Thymus (tissue), 11 donors: ENCODE data around the gene GK. TPM values are rescaled to one million over a fixed set of nuclear protein-coding genes. Genes with fewer than 3 reads are reported as not detected.
A peak's percentile ranks its signal among the peaks of the same experiment; 100 is the strongest.

ENCODE experiments used
- DNase-seq, 9 donors: peaks; one replicate each; pipeline ENCODE4 v3.0.0-alpha.2; 2013; ENCODE audit warnings: low spot score in 9 of 9, low read depth in 6 of 9, missing footprints in 1 of 9
- H3K27ac ChIP-seq, 2 donors: one replicate each; pipeline ENCODE4 v1.5.1; 2013; ENCODE audit warnings: control low read depth in 1 of 2, low read depth in 1 of 2, low read length in 1 of 2, mild to moderate bottlenecking in 1 of 2, moderate library complexity in 1 of 2
- H3K27me3 ChIP-seq, 2 donors: one replicate each; pipeline ENCODE4 v1.5.1; 2013; ENCODE audit warnings: low read length in 1 of 2; ENCODE audit not compliant: control insufficient read depth in 2 of 2, insufficient read depth in 1 of 2
- H3K36me3 ChIP-seq, 2 donors: one replicate each; pipeline ENCODE4 v1.5.1; 2013; ENCODE audit warnings: low read length in 1 of 2, mild to moderate bottlenecking in 1 of 2, moderate library complexity in 1 of 2; ENCODE audit not compliant: control insufficient read depth in 2 of 2, insufficient read depth in 2 of 2
- H3K4me1 ChIP-seq, 2 donors: one replicate each; pipeline ENCODE4 v1.5.1; 2013; ENCODE audit warnings: low read length in 2 of 2; ENCODE audit not compliant: control insufficient read depth in 2 of 2, insufficient read depth in 2 of 2
- H3K4me3 ChIP-seq, 2 donors: one replicate each; pipeline ENCODE4 v1.5.1; 2013; ENCODE audit warnings: low read length in 2 of 2, control low read depth in 1 of 2, mild to moderate bottlenecking in 1 of 2
- H3K9me3 ChIP-seq, 2 donors: one replicate each; pipeline ENCODE4 v1.5.1; 2013; ENCODE audit warnings: low read length in 1 of 2, mild to moderate bottlenecking in 1 of 2; ENCODE audit not compliant: control insufficient read depth in 2 of 2, insufficient read depth in 1 of 2
- WGBS: extraction: QIAGEN DNeasy Blood & Tissue Kit; methylation state at CpG from one replicate; pipeline ENCODE4 v1.1.7; 2013; 5-methylcytosine and 5-hydroxymethylcytosine counted together
- polyA plus RNA-seq: library from polyadenylated mRNA; stranded (reverse); fragments of 200-250 nt; gene quantifications from one replicate; pipeline ENCODE4 v1.2.3, GENCODE V29; 2013
- total RNA-seq: library from RNA; stranded (reverse); fragments of 120-200 nt; gene quantifications from one replicate; pipeline ENCODE4 v1.2.4, GENCODE V29; 2013
- donor health status: healthy.

GK gene
- total and polyA plus RNA-seq, 2 donors, result 6.2 to 8.6 TPM

DNA sequence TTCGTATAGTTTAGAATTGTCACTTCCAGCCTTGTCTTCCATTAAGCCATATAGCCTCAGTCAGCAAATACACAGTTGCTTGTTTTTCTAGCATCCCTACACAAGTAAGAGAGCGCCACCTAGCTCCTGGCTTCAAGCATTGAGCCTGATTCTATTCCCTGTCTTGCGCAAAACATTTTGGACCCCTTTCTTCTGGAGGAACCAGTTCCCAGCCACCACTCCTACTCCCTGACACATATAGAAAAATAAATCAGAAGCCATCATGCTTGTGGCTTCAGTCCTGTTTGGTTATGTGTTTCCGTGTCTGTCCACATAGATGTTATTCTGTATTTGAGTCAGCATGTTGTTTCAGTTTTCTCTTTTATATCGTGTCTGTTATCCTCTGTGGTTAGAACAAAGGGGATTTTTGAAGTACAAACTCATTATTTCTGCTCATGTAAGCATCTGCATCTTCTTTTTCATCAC lies 59.9 kb downstream of the GK start:
- no peak overlapping the region for H3K27ac ChIP-seq
- 60% methylated on average over 5 of the region's 5 CpGs for WGBS
- no peaks in the 10 kb centered on the region for H3K4me1 ChIP-seq

DNA sequence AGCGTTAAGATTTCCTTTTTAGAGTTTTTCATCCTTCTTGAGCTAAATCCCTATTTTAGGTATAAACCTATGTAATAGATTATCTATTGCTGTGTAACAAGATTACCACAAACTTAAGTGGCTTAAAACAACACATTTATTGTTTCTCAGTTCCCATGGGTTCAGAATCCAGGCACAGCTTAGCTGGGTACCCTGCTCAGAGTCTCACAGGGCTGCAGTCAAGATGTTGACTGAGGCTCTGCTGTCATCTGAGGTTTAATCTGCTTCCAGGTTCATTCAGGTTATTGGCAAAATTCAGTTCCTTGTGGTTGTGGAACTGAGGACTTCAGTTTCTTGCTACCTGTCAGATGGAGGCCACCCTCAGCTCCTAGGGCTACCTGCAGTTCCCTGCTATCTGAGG lies 60.9 kb downstream of the GK start:
- no peak for DNase-seq
- H3K4me3 ChIP-seq, result no peak overlapping the region
- no peaks in the 10 kb centered on the region for H3K36me3 ChIP-seq
- 80% methylated on average over 1 of the region's 1 CpG for WGBS
- H3K9me3 ChIP-seq, result no peaks in the 10 kb centered on the region
- no peaks in the 10 kb centered on the region for H3K4me1 ChIP-seq
- no peak overlapping the region for H3K27ac ChIP-seq
- H3K27me3 ChIP-seq, result no peaks in the 10 kb centered on the region

More for the DNA sequence above, 59.9 kb downstream of the GK start:
- Histone ChIP-seq H3K36me3 (no peaks in the 10 kb centered on the region), H3K4me3 (no peak overlapping the region), H3K9me3 (no peaks in the 10 kb centered on the region), H3K27me3 (no peaks in the 10 kb centered on the region)
- peak; percentile 6 to 60 (median 18) for DNase-seq

DNA sequence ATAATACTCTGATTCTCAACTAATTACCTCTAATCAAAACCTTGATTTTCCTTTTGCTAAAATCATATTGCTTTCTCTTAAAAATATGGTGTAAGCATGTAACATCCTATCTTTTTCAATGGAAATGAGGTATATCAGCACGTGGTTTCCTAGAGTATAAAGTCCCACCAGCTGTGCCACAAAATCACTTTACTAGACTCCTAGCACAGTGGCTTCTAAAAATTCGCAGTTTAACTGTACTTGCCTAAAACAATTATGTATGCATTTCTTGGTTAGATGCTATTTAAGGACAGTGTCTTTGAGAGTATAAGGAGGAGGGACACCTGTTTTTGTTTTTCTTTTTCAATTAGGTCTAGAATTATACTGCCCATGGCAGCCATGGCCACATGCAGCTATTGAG lies 62.8 kb downstream of the GK start:
- WGBS, result 91% methylated on average over 2 of the region's 2 CpGs

DNA sequence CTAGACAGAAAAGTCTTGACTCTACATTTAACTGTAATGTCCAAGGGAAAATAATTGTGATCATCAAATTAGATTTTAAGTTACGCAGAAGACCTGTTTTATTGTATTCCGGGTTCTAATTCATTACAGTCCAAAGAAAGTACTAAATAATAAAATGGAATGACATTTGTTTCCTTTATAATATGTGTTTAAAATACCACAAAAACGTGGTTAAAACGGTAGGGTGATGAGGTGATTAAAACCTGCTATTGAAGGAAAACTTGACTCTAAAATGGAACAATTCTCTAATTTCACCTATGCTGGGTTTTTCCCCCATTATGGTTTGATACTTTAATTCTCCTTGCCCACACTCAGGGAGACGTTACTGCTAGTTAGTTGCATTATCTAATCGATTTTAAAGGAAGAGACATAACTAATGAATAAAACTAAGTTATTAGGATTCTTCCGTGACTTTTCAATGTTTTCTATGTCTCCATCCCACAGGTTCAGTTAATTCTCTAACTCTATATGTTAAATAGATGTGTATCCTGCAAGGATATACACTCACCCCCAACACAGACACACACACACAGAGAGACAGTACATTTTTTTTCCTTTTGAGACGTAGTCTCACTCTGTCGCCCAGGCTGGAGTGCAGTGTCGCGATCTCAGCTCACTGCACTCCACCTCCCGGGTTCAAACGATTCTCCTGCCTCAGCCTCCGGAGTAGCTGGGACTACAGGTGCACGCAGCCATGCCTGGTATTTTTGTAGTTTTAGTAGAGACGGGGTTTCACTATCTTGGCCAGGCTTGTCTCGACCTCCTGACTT lies 80.8 kb downstream of the GK start:
- H3K9me3 ChIP-seq, result no peaks in the 10 kb centered on the region
- H3K4me1 ChIP-seq, result no peaks in the 10 kb centered on the region
- H3K4me3 ChIP-seq, result no peak overlapping the region
- 78% methylated on average over 17 of the region's 17 CpGs for WGBS
- no peaks in the 10 kb centered on the region for H3K36me3 ChIP-seq
- no peak for DNase-seq
- no peak overlapping the region for H3K27ac ChIP-seq
- no peaks in the 10 kb centered on the region for H3K27me3 ChIP-seq

More for the DNA sequence above, 62.8 kb downstream of the GK start:
- Histone ChIP-seq H3K4me1 (no peaks in the 10 kb centered on the region), H3K27me3 (no peaks in the 10 kb centered on the region), H3K36me3 (no peaks in the 10 kb centered on the region), H3K4me3 (no peak overlapping the region), H3K27ac (no peak overlapping the region), H3K9me3 (no peaks in the 10 kb centered on the region)
- no peak for DNase-seq

DNA sequence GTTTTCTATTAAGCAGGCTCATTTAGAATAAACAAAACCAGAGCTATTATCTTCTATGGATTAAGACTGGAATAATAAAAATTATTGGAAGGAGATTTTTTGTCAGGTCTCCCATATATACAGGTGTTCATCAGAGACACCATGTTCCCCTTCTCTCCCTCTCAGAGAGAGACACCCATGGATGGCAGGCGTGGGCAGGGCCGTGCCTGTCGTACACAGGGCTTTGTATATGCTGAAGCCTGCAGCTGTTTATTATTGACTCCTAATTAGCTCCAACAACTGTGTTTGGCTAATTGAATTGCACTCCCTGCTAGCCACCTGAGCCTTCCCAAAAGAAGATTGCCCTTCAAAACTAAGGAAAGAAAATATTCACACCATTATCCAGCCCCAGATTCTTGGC lies 81.6 kb downstream of the GK start:
- Histone ChIP-seq H3K27me3 (no peaks in the 10 kb centered on the region), H3K4me1 (no peaks in the 10 kb centered on the region), H3K36me3 (no peaks in the 10 kb centered on the region), H3K4me3 (no peak overlapping the region), H3K9me3 (no peaks in the 10 kb centered on the region), H3K27ac (no peak overlapping the region)
- WGBS, result 88% methylated on average over 3 of the region's 3 CpGs
- DNase-seq, result no peak

DNA sequence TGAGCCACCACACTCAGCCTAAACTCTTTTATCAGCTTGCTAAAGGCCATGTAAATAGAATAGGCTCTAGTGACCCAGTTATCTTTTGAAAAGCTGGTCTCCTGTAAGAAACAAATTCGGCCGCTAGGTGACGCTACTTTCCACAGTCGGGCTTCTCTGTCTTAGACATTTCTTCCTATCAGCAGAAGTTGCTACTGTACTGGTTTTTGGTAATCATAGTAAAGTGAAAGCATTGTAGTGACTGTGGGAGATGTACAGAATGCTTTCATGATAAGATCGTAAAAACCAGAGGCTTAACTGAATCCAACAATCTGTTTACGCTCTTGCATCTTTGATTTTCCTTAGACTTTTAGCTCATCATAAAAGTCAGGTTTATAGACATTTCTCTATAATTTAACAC lies 82.6 kb downstream of the GK start:
- no peaks in the 10 kb centered on the region for H3K36me3 ChIP-seq
- H3K27ac ChIP-seq, result no peak overlapping the region
- H3K4me3 ChIP-seq, result no peak overlapping the region
- 3% methylated on average over 6 of the region's 6 CpGs for WGBS
- peak; percentile 33 to 81 (median 53) for DNase-seq
- no peaks in the 10 kb centered on the region for H3K9me3 ChIP-seq
- H3K4me1 ChIP-seq, result no peaks in the 10 kb centered on the region
- H3K27me3 ChIP-seq, result no peaks in the 10 kb centered on the region

DNA sequence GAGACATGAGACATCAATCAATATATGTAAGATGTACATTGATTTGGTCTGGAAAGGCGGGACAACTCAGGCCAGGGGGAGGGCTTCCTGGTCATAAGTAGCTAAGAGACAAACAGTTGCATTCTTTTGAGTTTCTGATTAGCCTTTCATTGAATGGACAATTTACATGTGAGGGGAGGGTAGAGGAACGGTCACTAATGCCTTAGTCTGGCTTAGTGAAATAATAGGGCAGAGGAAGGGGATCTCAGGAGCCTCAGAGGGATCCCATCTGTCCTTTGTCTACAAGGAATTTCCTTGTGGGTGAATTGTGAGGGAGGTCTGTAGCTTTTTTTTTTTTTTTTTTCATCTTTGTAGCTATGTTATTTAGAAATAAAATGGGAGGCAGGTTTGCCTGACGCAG lies 88.3 kb downstream of the GK start:
- H3K4me1 ChIP-seq, result no peaks in the 10 kb centered on the region
- H3K27me3 ChIP-seq, result no peaks in the 10 kb centered on the region
- no peaks in the 10 kb centered on the region for H3K36me3 ChIP-seq
- 68% methylated on average over 3 of the region's 3 CpGs for WGBS
- no peaks in the 10 kb centered on the region for H3K9me3 ChIP-seq
- DNase-seq, result no peak
- H3K27ac ChIP-seq, result no peak overlapping the region
- no peak overlapping the region for H3K4me3 ChIP-seq

DNA sequence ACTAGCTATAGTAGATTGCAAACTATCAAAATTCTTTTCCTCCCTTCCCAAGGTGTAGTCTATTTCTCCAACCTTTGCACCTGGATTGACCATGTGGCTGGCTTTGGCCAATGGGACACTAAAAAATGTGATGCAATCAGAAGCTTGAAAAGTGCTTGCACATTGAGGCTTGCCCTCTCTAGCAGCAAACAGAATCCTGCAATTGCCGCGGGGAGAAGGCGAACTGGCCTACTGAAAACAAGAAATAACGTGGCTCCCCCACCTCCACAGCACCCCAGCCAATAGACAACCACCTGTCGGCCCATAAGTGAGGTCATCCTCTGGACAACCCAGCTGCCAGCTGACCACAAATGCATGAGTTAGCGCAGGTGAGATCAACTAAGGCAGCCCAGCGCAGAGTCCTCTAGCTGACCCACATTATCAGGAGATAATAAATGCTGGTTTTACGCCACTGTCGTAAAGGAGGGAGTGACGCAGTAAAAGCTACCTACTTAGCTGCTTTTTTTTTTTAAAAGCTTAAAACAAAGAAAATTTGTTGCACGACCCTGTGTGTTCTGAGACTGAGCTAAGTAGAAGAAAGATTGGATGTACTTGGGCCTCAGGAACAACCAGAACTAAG lies 95.2 kb downstream of the GK start:
- Histone ChIP-seq H3K27ac (no peak overlapping the region), H3K27me3 (no peaks in the 10 kb centered on the region), H3K36me3 (no peaks in the 10 kb centered on the region), H3K9me3 (no peaks in the 10 kb centered on the region), H3K4me3 (no peak overlapping the region), H3K4me1 (no peaks in the 10 kb centered on the region)
- 95% methylated on average over 11 of the region's 11 CpGs for WGBS
- no peak for DNase-seq

DNA sequence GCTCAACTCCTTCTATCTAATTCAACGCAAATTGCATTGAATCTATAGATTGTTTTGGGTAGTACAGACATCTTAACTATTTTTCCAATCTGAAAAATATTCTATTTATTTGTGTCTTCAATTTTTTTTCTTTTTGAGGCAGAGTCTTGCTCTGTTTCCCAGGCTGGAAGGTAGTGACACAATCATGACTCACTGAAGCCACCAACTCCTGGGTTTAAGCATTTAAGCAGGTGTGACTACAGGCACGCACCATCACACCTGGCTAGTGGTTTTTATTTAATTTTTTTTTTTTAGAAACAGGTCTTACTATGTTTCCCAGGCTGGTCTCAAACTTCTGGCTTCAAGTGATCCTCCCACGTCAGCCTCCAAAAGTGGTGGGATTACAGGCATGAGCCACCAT lies 98.3 kb downstream of the GK start:
- H3K9me3 ChIP-seq, result no peaks in the 10 kb centered on the region
- no peak for DNase-seq
- WGBS, result 94% methylated on average over 3 of the region's 3 CpGs
- no peak overlapping the region for H3K27ac ChIP-seq
- H3K36me3 ChIP-seq, result no peaks in the 10 kb centered on the region
- no peaks in the 10 kb centered on the region for H3K4me1 ChIP-seq
- H3K27me3 ChIP-seq, result no peaks in the 10 kb centered on the region
- no peak overlapping the region for H3K4me3 ChIP-seq
